Keratinocyte (primary cell): ENCODE measurements around the gene LRRN3. TPM values are rescaled to one million over a fixed set of nuclear protein-coding genes. Genes with fewer than 3 reads are reported as not detected.

Experiments
- DNase-seq: peaks from one replicate; pipeline ENCODE4 v3.0.0-alpha.2; 2011; ENCODE audit warnings: low read depth, missing footprints, low spot score
- FAIRE-seq: peaks from 2 replicates; lab custom pipeline; 2011; peaks lifted over from hg19 to GRCh38; lab: Jason Lieb, UNC
- H2AFZ ChIP-seq: 2 replicates; pipeline ENCODE4 v1.6.0; 2012; ENCODE audit warnings: low read length, control low read depth, inconsistent platforms; ENCODE audit not compliant: control insufficient read depth
- H3K27ac ChIP-seq: 2 replicates; pipeline ENCODE4 v1.5.1; 2011; ENCODE audit warnings: low read length; ENCODE audit not compliant: control insufficient read depth, insufficient read depth
- H3K27me3 ChIP-seq: 3 replicates; pipeline ENCODE4 v1.6.0; 2011; ENCODE audit warnings: low read length; ENCODE audit not compliant: control insufficient read depth, insufficient read depth; ENCODE audit errors: extremely low read depth
- H3K36me3 ChIP-seq, 2 experiments: 2 replicates in 1 of 2; 3 replicates in 1 of 2; pipeline ENCODE4 v1.5.1; 2011; ENCODE audit warnings: low read length in 2 of 2, mild to moderate bottlenecking in 1 of 2; ENCODE audit not compliant: control insufficient read depth in 2 of 2, insufficient read depth in 2 of 2; ENCODE audit errors: extremely low read depth in 1 of 2
- H3K4me1 ChIP-seq: 3 replicates; pipeline ENCODE4 v1.5.1; 2011; ENCODE audit warnings: low read length; ENCODE audit not compliant: control insufficient read depth, insufficient read depth; ENCODE audit errors: extremely low read depth
- H3K4me2 ChIP-seq: 3 replicates; pipeline ENCODE4 v1.6.0; 2011; ENCODE audit warnings: low read depth, low read length; ENCODE audit not compliant: control insufficient read depth, insufficient read depth; ENCODE audit errors: extremely low read depth
- H3K4me3 ChIP-seq, 3 experiments: fragments of 200-600 bp in 1 of 3; sonication (generic) in 1 of 3; 2 replicates in 2 of 3; 3 replicates in 1 of 3; pipeline ENCODE4 v1.5.1; 2011 to 2016; ENCODE audit warnings: low read length in 3 of 3, mild to moderate bottlenecking in 3 of 3, control low read depth in 2 of 3, inconsistent platforms in 1 of 3, low read depth in 1 of 3, mixed read lengths in 1 of 3, mixed run types in 1 of 3, moderate library complexity in 1 of 3; ENCODE audit not compliant: control insufficient read depth in 2 of 3, insufficient read depth in 2 of 3; ENCODE audit errors: extremely low read depth in 1 of 3
- H3K79me2 ChIP-seq: 2 replicates; pipeline ENCODE4 v1.6.0; 2012; ENCODE audit warnings: low read length; ENCODE audit not compliant: control insufficient read depth, insufficient read depth
- H3K9ac ChIP-seq: 3 replicates; pipeline ENCODE4 v1.6.0; 2011; ENCODE audit warnings: low read length; ENCODE audit not compliant: control insufficient read depth, insufficient read depth; ENCODE audit errors: extremely low read depth
- H3K9me1 ChIP-seq: 3 replicates; pipeline ENCODE4 v1.6.0; 2011; ENCODE audit warnings: low read length; ENCODE audit not compliant: control insufficient read depth, insufficient read depth; ENCODE audit errors: extremely low read depth
- H3K9me3 ChIP-seq: 2 replicates; pipeline ENCODE4 v1.5.1; 2012; ENCODE audit warnings: low read depth, low read length; ENCODE audit not compliant: control insufficient read depth
- H4K20me1 ChIP-seq: 3 replicates; pipeline ENCODE4 v1.6.0; 2011; ENCODE audit warnings: low read length; ENCODE audit not compliant: control insufficient read depth, insufficient read depth; ENCODE audit errors: extremely low read depth
- CTCF ChIP-seq, 3 experiments: IDR thresholded peaks in 1 of 3; conservative IDR thresholded peaks in 1 of 3; optimal IDR thresholded peaks in 1 of 3; 2 replicates in 2 of 3; 3 replicates in 1 of 3; pipeline versions ENCODE3 to v1.5.1; 2011; ENCODE audit warnings: low read length in 3 of 3, mild to moderate bottlenecking in 3 of 3, moderate library complexity in 2 of 3, control low read depth in 1 of 3, inconsistent platforms in 1 of 3; ENCODE audit not compliant: insufficient read depth in 2 of 3; ENCODE audit errors: extremely low read depth in 1 of 3
- EZH2 ChIP-seq: IDR thresholded peaks from one replicate; pipeline ENCODE4 v1.6.1; 2012; ENCODE audit warnings: inconsistent platforms, mild to moderate bottlenecking, low read length, moderate library complexity
- dilution Hi-C: fragments of 300-500 bp; cut with MboI; formaldehyde crosslinking; loops from one replicate; pipeline ENCODE4 v1.7.0; 2020; ENCODE audit warnings: low sequenced_read_pairs; ENCODE audit not compliant: extremely low pct_ligation_motif_present
- polyA plus RNA-seq, 5 experiments: library from polyadenylated mRNA; depleted of rRNA in 3 of 5; stranded (reverse) in 3 of 5; stranded (forward) in 1 of 5; unstranded in 1 of 5; fragments of >200 nt; gene quantifications; 1 replicate in 1 of 5; 2 replicates in 3 of 5; 3 replicates in 1 of 5; pipeline versions ENCODE4 v1.2.1 to v1.2.3, GENCODE V29; 2011 to 2012; ENCODE audit warnings: missing spikeins in 2 of 5, low read depth in 1 of 5, low replicate concordance in 1 of 5

The LRRN3 gene
- polyA plus RNA-seq, 1 donor (not counting 4 experiments of a cell fraction or from before 2014, with no cell fraction given) = not detected

GRCh38 chr7:111160297-111160696, 69.4 kb downstream of the LRRN3 start:
- Histone ChIP-seq H3K27ac (no peak overlapping the region), H3K4me1 (no peaks in the 10 kb centered on the region)
- dilution Hi-C loops = no loop called here

GRCh38 chr7:111162692-111163091, 71.8 kb downstream of the LRRN3 start:
- Histone ChIP-seq H2AFZ (no peak overlapping the region), H3K9ac (no peak overlapping the region)

More at GRCh38 chr7:111160297-111160696, 69.4 kb downstream of the LRRN3 start:
- H3K9me3 ChIP-seq = no peaks in the 10 kb centered on the region
- TF ChIP-seq EZH2 (no peak), CTCF (optimal IDR thresholded peaks at IDR 0.05 in 1 of 3, IDR thresholded peaks at IDR 0.05 in 1 of 3, conservative IDR thresholded peaks at IDR 0.05 in 1 of 3; ENCODE audit: extremely low read depth in 1 of 3, insufficient read depth in 2 of 3, low read length in 3 of 3) (no peak)
- FAIRE-seq = no peak
- no peaks in the 10 kb centered on the region for H3K27me3 ChIP-seq
- H2AFZ ChIP-seq = no peak overlapping the region
- no peaks in the 10 kb centered on the region for H4K20me1 ChIP-seq
- no peak overlapping the region for H3K4me2 ChIP-seq
- H3K9ac ChIP-seq = no peak overlapping the region
- H3K79me2 ChIP-seq = no peaks in the 10 kb centered on the region
- no peaks in the 10 kb centered on the region for H3K36me3 ChIP-seq
- no peak overlapping the region for H3K4me3 ChIP-seq
- H3K9me1 ChIP-seq = no peaks in the 10 kb centered on the region
- DNase-seq = no peak

More at GRCh38 chr7:111162692-111163091, 71.8 kb downstream of the LRRN3 start:
- FAIRE-seq (no peak), DNase-seq (no peak)
- H3K27me3 ChIP-seq = no peaks in the 10 kb centered on the region
- no peak overlapping the region for H3K27ac ChIP-seq
- H3K4me2 ChIP-seq = no peak overlapping the region
- dilution Hi-C loops = no loop called here
- H3K4me3 ChIP-seq = no peak overlapping the region
- TF ChIP-seq EZH2 = no peak
- no peak for TF ChIP-seq CTCF (optimal IDR thresholded peaks at IDR 0.05 in 1 of 3, IDR thresholded peaks at IDR 0.05 in 1 of 3, conservative IDR thresholded peaks at IDR 0.05 in 1 of 3; ENCODE audit: extremely low read depth in 1 of 3, insufficient read depth in 2 of 3, low read length in 3 of 3)
- H3K79me2 ChIP-seq = no peaks in the 10 kb centered on the region
- H3K9me3 ChIP-seq = no peaks in the 10 kb centered on the region
- no peaks in the 10 kb centered on the region for H3K4me1 ChIP-seq
- no peaks in the 10 kb centered on the region for H4K20me1 ChIP-seq
- no peaks in the 10 kb centered on the region for H3K36me3 ChIP-seq
- no peaks in the 10 kb centered on the region for H3K9me1 ChIP-seq
